ENCODE data around the gene ENTPD2. TPM values are rescaled to one million over a fixed set of nuclear protein-coding genes. Genes with fewer than 3 reads are reported as not detected.

The ENTPD2 gene
- total and polyA plus RNA-seq, 9 of the 15 experiments (the other 6 are each of a cell fraction or from before 2014, with no cell fraction given) = 0.04 to 0.60 (median 0.14) TPM; not detected in 4

DNA sequence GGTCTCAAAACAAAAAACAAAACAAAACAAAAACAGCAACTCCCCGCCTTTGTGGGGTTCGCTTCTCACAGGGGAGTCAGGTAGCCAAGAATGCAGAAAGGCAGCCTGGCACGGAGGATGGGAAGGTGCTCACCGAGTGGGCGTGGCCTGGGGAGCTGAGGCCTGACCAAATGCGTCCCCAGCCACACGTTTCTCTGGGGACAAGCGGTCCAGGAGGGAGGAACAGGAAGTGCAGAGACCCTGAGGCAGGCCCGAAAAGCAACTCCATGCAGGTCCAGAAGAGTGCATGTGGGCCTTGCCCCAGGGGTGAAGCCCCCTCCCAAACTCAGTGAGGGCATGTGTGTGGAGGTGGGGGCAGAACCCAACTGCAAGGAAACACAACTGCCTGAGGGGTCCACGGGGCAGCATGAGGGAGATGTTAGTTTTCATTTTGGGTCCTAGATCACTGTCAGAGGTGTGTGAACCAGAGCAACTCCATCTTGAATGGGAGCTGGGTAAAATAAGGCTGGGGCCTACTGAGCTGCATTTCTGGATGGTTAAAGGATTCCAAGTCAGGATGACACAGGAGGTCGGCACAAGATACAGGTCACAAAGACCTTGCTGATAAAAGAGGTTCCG is 20.9 kb upstream of the ENTPD2 start (continued):
- TF ChIP-seq, protein P1, sequence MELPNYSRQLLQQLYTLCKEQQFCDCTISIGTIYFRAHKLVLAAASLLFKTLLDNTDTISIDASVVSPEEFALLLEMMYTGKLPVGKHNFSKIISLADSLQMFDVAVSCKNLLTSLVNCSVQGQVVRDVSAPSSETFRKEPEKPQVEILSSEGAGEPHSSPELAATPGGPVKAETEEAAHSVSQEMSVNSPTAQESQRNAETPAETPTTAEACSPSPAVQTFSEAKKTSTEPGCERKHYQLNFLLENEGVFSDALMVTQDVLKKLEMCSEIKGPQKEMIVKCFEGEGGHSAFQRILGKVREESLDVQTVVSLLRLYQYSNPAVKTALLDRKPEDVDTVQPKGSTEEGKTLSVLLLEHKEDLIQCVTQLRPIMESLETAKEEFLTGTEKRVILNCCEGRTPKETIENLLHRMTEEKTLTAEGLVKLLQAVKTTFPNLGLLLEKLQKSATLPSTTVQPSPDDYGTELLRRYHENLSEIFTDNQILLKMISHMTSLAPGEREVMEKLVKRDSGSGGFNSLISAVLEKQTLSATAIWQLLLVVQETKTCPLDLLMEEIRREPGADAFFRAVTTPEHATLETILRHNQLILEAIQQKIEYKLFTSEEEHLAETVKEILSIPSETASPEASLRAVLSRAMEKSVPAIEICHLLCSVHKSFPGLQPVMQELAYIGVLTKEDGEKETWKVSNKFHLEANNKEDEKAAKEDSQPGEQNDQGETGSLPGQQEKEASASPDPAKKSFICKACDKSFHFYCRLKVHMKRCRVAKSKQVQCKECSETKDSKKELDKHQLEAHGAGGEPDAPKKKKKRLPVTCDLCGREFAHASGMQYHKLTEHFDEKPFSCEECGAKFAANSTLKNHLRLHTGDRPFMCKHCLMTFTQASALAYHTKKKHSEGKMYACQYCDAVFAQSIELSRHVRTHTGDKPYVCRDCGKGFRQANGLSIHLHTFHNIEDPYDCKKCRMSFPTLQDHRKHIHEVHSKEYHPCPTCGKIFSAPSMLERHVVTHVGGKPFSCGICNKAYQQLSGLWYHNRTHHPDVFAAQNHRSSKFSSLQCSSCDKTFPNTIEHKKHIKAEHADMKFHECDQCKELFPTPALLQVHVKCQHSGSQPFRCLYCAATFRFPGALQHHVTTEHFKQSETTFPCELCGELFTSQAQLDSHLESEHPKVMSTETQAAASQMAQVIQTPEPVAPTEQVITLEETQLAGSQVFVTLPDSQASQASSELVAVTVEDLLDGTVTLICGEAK (IDR thresholded peaks at IDR 0.05) = no peak
- TF ChIP-seq, protein P1 (CRISPR knock-in tag; IDR thresholded peaks at IDR 0.05) = no peak
- TF ChIP-seq BRD9 (IDR thresholded peaks at IDR 0.05; ENCODE audit: low read depth, partially characterized antibody) (no peak), ZNF197 (CRISPR knock-in tag; IDR thresholded peaks at IDR 0.05; ENCODE audit: low read depth) (peak; percentile 99), LEF1 (IDR thresholded peaks at IDR 0.05) (no peak), TBL1XR1 (IDR thresholded peaks at IDR 0.05; ENCODE audit: low read length in 2 of 2) (no peak), CXXC5 (CRISPR knock-in tag; IDR thresholded peaks at IDR 0.05) (peak; percentile 96), ZNF780A (CRISPR knock-in tag; IDR thresholded peaks at IDR 0.05) (0 out of 2 replicates have a peak, but pooled peaks have one; percentile 58), GTF2A2 (tag; IDR thresholded peaks at IDR 0.05) (peak; percentile 99), NFIX (CRISPR knock-in tag; IDR thresholded peaks at IDR 0.05; ENCODE audit: low read depth) (peak; percentile 70), BRD4 (IDR thresholded peaks at IDR 0.05) (no peak), KLF6 (CRISPR knock-in tag; IDR thresholded peaks at IDR 0.05; ENCODE audit: borderline replicate concordance) (peak; percentile 99), ZNF830 (CRISPR knock-in tag; IDR thresholded peaks at IDR 0.05) (peak; percentile 98), ZNF354B (CRISPR knock-in tag; IDR thresholded peaks at IDR 0.05) (peak; percentile 97), ZNF766 (CRISPR knock-in tag; conservative IDR thresholded peaks at IDR 0.05) (peak; percentile 100)
- TF ChIP-seq, protein P2, sequence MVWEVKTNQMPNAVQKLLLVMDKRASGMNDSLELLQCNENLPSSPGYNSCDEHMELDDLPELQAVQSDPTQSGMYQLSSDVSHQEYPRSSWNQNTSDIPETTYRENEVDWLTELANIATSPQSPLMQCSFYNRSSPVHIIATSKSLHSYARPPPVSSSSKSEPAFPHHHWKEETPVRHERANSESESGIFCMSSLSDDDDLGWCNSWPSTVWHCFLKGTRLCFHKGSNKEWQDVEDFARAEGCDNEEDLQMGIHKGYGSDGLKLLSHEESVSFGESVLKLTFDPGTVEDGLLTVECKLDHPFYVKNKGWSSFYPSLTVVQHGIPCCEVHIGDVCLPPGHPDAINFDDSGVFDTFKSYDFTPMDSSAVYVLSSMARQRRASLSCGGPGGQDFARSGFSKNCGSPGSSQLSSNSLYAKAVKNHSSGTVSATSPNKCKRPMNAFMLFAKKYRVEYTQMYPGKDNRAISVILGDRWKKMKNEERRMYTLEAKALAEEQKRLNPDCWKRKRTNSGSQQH (CRISPR knock-in tag; IDR thresholded peaks at IDR 0.05) = peak; percentile 99
- TF ChIP-seq, protein P3, sequence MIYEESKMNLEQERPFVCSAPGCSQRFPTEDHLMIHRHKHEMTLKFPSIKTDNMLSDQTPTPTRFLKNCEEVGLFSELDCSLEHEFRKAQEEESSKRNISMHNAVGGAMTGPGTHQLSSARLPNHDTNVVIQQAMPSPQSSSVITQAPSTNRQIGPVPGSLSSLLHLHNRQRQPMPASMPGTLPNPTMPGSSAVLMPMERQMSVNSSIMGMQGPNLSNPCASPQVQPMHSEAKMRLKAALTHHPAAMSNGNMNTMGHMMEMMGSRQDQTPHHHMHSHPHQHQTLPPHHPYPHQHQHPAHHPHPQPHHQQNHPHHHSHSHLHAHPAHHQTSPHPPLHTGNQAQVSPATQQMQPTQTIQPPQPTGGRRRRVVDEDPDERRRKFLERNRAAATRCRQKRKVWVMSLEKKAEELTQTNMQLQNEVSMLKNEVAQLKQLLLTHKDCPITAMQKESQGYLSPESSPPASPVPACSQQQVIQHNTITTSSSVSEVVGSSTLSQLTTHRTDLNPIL (CRISPR knock-in tag; IDR thresholded peaks at IDR 0.05) = peak; percentile 98

Data from K562 (cell line).